ENCODE data around the gene EFCAB8.

The EFCAB8 gene

GRCh38 chr20:32878820-32879219, 20.1 kb downstream of the EFCAB8 start:
- DNase-seq (ENCODE audit: extremely low read depth, low read depth): no peak
- TF ChIP-seq CTCF (IDR thresholded peaks at IDR 0.05; ENCODE audit: low read depth, low read length): no peak

- TF ChIP-seq CTCF (IDR thresholded peaks at IDR 0.05; ENCODE audit: low read depth, low read length): no peak
- DNase-seq (ENCODE audit: extremely low read depth, low read depth): no peak
Measured at GRCh38 chr20:32879538-32879937, 20.8 kb downstream of the EFCAB8 start.

- no peak for TF ChIP-seq CTCF (IDR thresholded peaks at IDR 0.05; ENCODE audit: low read depth, low read length)
- DNase-seq (ENCODE audit: extremely low read depth, low read depth): no peak
Measured at GRCh38 chr20:32880635-32881034, 21.9 kb downstream of the EFCAB8 start.

- TF ChIP-seq CTCF (IDR thresholded peaks at IDR 0.05; ENCODE audit: low read depth, low read length): no peak
- no peak for DNase-seq (ENCODE audit: extremely low read depth, low read depth)
Measured at GRCh38 chr20:32883081-32883480, 24.4 kb downstream of the EFCAB8 start.

- TF ChIP-seq CTCF (IDR thresholded peaks at IDR 0.05; ENCODE audit: low read depth, low read length): no peak
Measured at GRCh38 chr20:32885185-32885584, 26.5 kb downstream of the EFCAB8 start.

GRCh38 chr20:32885952-32886351, 27.2 kb downstream of the EFCAB8 start:
- DNase-seq (ENCODE audit: extremely low read depth, low read depth): no peak
- no peak for TF ChIP-seq CTCF (IDR thresholded peaks at IDR 0.05; ENCODE audit: low read depth, low read length)

More at GRCh38 chr20:32885185-32885584, 26.5 kb downstream of the EFCAB8 start:
- DNase-seq (ENCODE audit: extremely low read depth, low read depth): no peak

GRCh38 chr20:32886652-32887051, 27.9 kb downstream of the EFCAB8 start:
- no peak for DNase-seq (ENCODE audit: extremely low read depth, low read depth)
- no peak for TF ChIP-seq CTCF (IDR thresholded peaks at IDR 0.05; ENCODE audit: low read depth, low read length)

Data from AG09319 (cell line).